ENCODE data around the gene SYT9. TPM values are rescaled to one million over a fixed set of nuclear protein-coding genes. Genes with fewer than 3 reads are reported as not detected.

SYT9 gene
- total RNA-seq, 1 donor from 2014 or later = 5.3 TPM

DNA sequence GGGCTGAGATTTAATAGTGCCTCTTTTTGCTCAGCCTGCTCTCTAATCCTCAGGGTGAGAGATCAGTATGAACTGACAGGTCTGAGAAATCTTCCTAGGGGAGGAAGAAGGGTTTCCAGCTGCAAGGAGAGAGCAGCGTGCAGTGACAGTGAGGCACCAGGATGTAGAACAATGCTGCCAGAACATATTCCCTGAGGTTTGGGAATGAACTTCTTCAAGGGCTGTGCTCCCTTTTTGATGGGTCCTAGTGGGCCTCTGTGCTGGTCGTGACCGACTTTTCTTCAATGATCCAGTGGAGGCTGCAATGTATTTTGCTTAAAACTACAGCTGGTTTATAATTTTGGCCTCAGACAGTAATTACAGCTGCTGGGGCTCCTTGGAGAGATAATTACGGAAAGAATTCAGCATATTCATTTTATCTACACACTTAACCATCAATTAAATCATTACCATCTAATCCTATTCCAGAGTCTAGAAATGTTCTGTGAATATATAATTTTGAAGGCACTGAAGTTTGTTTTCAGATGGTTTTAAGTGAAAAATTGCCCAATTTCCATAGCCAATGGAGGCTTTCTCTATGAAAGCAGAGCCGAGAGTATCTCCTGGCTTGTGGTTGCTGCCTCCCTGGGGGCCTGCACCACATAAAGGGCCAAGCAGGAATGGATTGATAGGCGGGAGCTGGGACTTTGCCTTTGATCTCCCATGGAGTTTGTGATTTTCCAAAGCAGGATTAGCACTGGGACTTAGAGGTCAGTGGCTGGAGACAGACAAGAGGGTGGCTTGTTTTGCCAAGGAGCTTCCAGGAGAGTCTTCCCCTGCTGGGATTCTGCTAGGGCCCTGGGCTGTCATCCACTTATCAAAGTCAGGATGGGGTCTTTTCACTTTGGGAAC is 192.6 kb downstream of the SYT9 start:
- H3K4me3 Mint-ChIP-seq = no peak overlapping the region
- Histone ChIP-seq H2AFZ (replicated peaks) (no peak overlapping the region), H3K9me3 (ENCODE audit: low read depth) (no peaks in the 10 kb centered on the region), H3K79me2 (ENCODE audit: low read depth) (no peaks in the 10 kb centered on the region), H3F3A (ENCODE audit: low read depth) (peaks cover 8% of the 10 kb centered on the region), H3K4me1 (peaks cover 17% of the 10 kb centered on the region), H3K27me3 (peaks cover 4% of the 10 kb centered on the region), H4K20me1 (ENCODE audit: low read depth) (no peaks in the 10 kb centered on the region), H3K4me2 (peak overlapping the region; percentile 41), H3K36me3 (no peaks in the 10 kb centered on the region), H3K27ac (no peak overlapping the region), H3K9ac (no peak overlapping the region), H3K4me3 (no peak overlapping the region)
- no peaks in the 10 kb centered on the region for H3K36me3 Mint-ChIP-seq
- H3K27me3 Mint-ChIP-seq (ENCODE audit: insufficient read depth, low read depth) = peaks cover 2% of the 10 kb centered on the region
- peak; percentile 60 for DNase-seq (ENCODE audit: low spot score)
- H3K4me1 Mint-ChIP-seq = peaks cover 20% of the 10 kb centered on the region
- peak overlapping the region; percentile 54 for H3K27ac Mint-ChIP-seq
- H3K9me3 Mint-ChIP-seq = no peaks in the 10 kb centered on the region
- TF ChIP-seq EZH2 (IDR thresholded peaks at IDR 0.05) (no peak), EZH2phosphoT487 (IDR thresholded peaks at IDR 0.05) (no peak)
- TF ChIP-seq, protein P1, sequence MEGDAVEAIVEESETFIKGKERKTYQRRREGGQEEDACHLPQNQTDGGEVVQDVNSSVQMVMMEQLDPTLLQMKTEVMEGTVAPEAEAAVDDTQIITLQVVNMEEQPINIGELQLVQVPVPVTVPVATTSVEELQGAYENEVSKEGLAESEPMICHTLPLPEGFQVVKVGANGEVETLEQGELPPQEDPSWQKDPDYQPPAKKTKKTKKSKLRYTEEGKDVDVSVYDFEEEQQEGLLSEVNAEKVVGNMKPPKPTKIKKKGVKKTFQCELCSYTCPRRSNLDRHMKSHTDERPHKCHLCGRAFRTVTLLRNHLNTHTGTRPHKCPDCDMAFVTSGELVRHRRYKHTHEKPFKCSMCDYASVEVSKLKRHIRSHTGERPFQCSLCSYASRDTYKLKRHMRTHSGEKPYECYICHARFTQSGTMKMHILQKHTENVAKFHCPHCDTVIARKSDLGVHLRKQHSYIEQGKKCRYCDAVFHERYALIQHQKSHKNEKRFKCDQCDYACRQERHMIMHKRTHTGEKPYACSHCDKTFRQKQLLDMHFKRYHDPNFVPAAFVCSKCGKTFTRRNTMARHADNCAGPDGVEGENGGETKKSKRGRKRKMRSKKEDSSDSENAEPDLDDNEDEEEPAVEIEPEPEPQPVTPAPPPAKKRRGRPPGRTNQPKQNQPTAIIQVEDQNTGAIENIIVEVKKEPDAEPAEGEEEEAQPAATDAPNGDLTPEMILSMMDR (IDR thresholded peaks at IDR 0.05) = no peak

DNA sequence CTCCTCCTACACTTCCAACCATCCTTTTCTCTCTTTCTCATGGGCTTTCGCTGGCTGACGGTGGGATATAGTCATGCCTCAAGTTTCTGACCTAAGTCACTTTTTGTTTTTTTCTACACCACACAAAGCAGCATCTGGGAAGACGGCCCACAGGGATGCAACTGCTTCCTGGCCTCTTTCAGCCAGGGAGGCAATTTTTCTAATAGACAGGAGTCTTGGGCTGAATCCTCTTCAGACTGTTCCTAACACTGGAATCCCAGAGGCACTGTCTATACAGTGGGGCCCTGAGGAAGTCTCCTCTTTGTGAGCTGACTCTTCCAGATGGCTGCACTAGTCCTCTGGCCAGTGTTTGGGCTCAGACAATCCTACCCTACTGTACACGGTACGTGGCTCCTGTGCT is 193.9 kb downstream of the SYT9 start:
- no peaks in the 10 kb centered on the region for H3K79me2 ChIP-seq (ENCODE audit: low read depth)
- TF ChIP-seq, protein P1 (IDR thresholded peaks at IDR 0.05) = no peak
- TF ChIP-seq EZH2phosphoT487 (IDR thresholded peaks at IDR 0.05) = no peak
- TF ChIP-seq EZH2 (IDR thresholded peaks at IDR 0.05) = no peak
- Mint-ChIP-seq H3K4me3 (no peak overlapping the region), H3K4me1 (peaks cover 21% of the 10 kb centered on the region), H3K27me3 (ENCODE audit: insufficient read depth, low read depth) (peaks cover 2% of the 10 kb centered on the region), H3K27ac (peak overlapping the region; percentile 2), H3K9me3 (no peaks in the 10 kb centered on the region), H3K36me3 (no peaks in the 10 kb centered on the region)
- peaks cover 8% of the 10 kb centered on the region for H3F3A ChIP-seq (ENCODE audit: low read depth)
- H3K9me3 ChIP-seq (ENCODE audit: low read depth) = no peaks in the 10 kb centered on the region
- no peak overlapping the region for H3K9ac ChIP-seq
- no peak overlapping the region for H3K27ac ChIP-seq
- H4K20me1 ChIP-seq (ENCODE audit: low read depth) = no peaks in the 10 kb centered on the region
- peaks cover 4% of the 10 kb centered on the region for H3K27me3 ChIP-seq
- DNase-seq (ENCODE audit: low spot score) = no peak
- H3K4me2 ChIP-seq = no peak overlapping the region
- H2AFZ ChIP-seq (replicated peaks) = no peak overlapping the region
- peaks cover 17% of the 10 kb centered on the region for H3K4me1 ChIP-seq
- no peak overlapping the region for H3K4me3 ChIP-seq
- no peaks in the 10 kb centered on the region for H3K36me3 ChIP-seq

DNA sequence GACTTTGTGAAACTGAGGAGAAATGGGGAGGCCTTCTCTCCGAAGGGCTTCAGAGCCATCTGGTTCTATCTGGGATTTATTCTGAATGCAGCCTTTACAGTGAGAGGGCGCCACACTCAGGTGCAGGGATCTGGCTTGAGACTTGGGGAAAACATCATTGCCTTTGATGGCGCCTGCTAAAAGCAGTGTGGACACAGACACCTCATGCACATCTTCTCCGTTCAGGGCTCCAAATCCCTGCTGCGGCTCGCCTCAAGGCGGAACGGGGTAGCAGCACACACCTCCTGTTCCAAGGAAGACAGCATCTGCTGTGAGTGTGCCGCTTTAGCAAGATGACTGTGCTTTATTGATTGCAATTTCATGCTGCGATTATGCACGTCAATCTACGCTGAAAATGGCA is 196.5 kb downstream of the SYT9 start:
- H3K27me3 ChIP-seq = peaks cover 4% of the 10 kb centered on the region
- Mint-ChIP-seq H3K9me3 (no peaks in the 10 kb centered on the region), H3K4me1 (peaks cover 20% of the 10 kb centered on the region), H3K27ac (no peak overlapping the region), H3K4me3 (no peak overlapping the region), H3K36me3 (no peaks in the 10 kb centered on the region), H3K27me3 (ENCODE audit: insufficient read depth, low read depth) (peaks cover 2% of the 10 kb centered on the region)
- no peak overlapping the region for H3K27ac ChIP-seq
- no peak overlapping the region for H3K4me3 ChIP-seq
- TF ChIP-seq EZH2phosphoT487 (IDR thresholded peaks at IDR 0.05) (no peak), EZH2 (IDR thresholded peaks at IDR 0.05) (no peak)
- TF ChIP-seq, protein P1 (IDR thresholded peaks at IDR 0.05) = peak; percentile 45
- no peaks in the 10 kb centered on the region for H3K36me3 ChIP-seq
- H3K9ac ChIP-seq = no peak overlapping the region
- H3K79me2 ChIP-seq (ENCODE audit: low read depth) = no peaks in the 10 kb centered on the region
- no peak overlapping the region for H2AFZ ChIP-seq (replicated peaks)
- DNase-seq (ENCODE audit: low spot score) = peak; percentile 23
- no peak overlapping the region for H3K4me2 ChIP-seq
- no peaks in the 10 kb centered on the region for H4K20me1 ChIP-seq (ENCODE audit: low read depth)
- no peaks in the 10 kb centered on the region for H3K9me3 ChIP-seq (ENCODE audit: low read depth)
- peaks cover 8% of the 10 kb centered on the region for H3F3A ChIP-seq (ENCODE audit: low read depth)
- H3K4me1 ChIP-seq = peaks cover 17% of the 10 kb centered on the region
